WERI-Rb-1 (cell line): Measurements from ENCODE around the gene METTL4.

Experiments
- DNase-seq: peaks from one replicate; pipeline ENCODE4 v3.0.0-alpha.2; 2020
- H3K27ac ChIP-seq: fragments of 250-450 bp; sonication (Bioruptor Pico); 2 replicates; pipeline ENCODE4 v1.5.1; 2020; ENCODE audit warnings: mild to moderate bottlenecking, moderate library complexity
- H3K27me3 ChIP-seq: fragments of 250-450 bp; sonication (Bioruptor Pico); 2 replicates; pipeline ENCODE4 v1.5.1; 2021; ENCODE audit warnings: mild to moderate bottlenecking, low read depth, moderate library complexity; ENCODE audit not compliant: insufficient read depth, severe bottlenecking
- H3K36me3 ChIP-seq: fragments of 250-450 bp; sonication (Bioruptor Pico); 2 replicates; pipeline ENCODE4 v1.5.1; 2020; ENCODE audit warnings: mild to moderate bottlenecking, moderate library complexity
- H3K4me3 ChIP-seq: 2 replicates; pipeline ENCODE4 v1.5.1; 2011; ENCODE audit warnings: low read depth, mild to moderate bottlenecking, control low read depth, low read length
- H3K9me3 ChIP-seq: fragments of 250-450 bp; sonication (Bioruptor Pico); 2 replicates; pipeline ENCODE4 v1.5.1; 2021; ENCODE audit warnings: mild to moderate bottlenecking, moderate library complexity; ENCODE audit not compliant: severe bottlenecking
- TF ChIP-seq, protein P1 (sequence below): IDR thresholded peaks from 2 replicates; pipeline ENCODE4 v1.5.1; 2011; ENCODE audit warnings: low read depth, mild to moderate bottlenecking, control low read depth, inconsistent platforms, low read length

METTL4 gene

DNA sequence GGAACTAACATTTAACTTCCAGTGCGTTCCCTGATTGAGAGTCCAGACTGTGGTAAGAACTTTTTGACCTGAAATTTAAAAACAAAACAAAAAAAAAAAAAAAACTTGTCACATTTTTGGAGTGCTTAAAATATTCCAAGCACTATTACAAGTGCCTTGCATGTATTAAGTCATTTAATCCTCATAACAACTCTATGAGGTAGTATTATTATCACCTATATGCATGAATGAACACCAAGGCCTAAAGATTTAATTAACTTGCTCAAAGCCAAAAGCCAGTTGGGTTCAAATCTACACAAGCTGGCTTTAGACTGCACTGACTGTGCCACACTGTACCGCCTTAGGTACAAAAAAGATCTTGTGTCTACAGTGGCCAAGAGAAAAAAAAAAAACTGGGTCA lies 35.2 kb downstream of the METTL4 start:
- Histone ChIP-seq H3K4me3 (no peak overlapping the region), H3K9me3 (no peaks in the 10 kb centered on the region), H3K27me3 (no peaks in the 10 kb centered on the region), H3K27ac (no peak overlapping the region), H3K36me3 (no peaks in the 10 kb centered on the region)
- TF ChIP-seq, protein P1, sequence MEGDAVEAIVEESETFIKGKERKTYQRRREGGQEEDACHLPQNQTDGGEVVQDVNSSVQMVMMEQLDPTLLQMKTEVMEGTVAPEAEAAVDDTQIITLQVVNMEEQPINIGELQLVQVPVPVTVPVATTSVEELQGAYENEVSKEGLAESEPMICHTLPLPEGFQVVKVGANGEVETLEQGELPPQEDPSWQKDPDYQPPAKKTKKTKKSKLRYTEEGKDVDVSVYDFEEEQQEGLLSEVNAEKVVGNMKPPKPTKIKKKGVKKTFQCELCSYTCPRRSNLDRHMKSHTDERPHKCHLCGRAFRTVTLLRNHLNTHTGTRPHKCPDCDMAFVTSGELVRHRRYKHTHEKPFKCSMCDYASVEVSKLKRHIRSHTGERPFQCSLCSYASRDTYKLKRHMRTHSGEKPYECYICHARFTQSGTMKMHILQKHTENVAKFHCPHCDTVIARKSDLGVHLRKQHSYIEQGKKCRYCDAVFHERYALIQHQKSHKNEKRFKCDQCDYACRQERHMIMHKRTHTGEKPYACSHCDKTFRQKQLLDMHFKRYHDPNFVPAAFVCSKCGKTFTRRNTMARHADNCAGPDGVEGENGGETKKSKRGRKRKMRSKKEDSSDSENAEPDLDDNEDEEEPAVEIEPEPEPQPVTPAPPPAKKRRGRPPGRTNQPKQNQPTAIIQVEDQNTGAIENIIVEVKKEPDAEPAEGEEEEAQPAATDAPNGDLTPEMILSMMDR = no peak
- DNase-seq = no peak

DNA sequence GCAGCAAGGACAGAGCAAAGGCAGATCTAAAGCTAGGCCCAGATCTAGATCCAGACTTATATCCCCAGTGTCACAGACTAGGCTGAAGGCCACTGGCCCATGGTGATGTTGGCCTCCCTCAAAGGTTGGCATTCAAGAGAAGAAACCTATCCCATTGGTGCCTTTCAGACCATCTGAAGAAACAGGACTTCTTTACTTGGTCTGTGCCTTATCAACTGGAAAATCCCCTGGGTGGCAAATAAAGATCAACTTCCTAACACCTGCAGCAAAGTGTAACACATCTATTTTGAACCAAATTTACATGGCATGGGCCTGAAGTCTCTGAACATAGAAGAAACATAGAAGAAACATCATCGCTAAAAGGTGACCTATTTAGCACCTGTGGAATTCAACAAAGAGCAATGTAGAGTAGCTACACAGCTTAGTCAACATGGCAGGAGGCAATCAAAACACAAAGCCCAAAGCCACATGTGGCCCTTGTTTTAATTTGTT lies 35.8 kb downstream of the METTL4 start:
- TF ChIP-seq, protein P1 = no peak
- Histone ChIP-seq H3K27ac (no peak overlapping the region), H3K27me3 (no peaks in the 10 kb centered on the region), H3K4me3 (no peak overlapping the region), H3K9me3 (no peaks in the 10 kb centered on the region), H3K36me3 (no peaks in the 10 kb centered on the region)
- DNase-seq = no peak

DNA sequence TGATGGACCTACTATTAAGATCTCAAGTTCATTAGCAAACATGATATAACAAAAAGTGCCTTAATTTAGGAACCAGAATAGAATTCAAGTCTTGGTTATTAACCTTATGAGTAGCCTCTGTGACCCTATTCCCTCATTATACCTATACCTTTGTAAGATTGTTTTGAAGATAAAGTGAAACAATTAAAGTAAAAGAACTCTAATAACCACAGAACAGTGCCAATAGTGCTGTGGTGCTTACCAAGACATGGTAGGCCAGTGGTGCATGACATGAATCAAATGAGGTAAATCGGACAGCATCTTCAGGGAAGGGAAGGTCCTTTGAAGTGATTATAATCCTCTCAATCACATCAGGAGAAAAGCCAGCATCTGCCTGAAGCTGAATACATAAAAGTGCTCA lies 36.4 kb downstream of the METTL4 start:
- Histone ChIP-seq H3K36me3 (no peaks in the 10 kb centered on the region), H3K27me3 (no peaks in the 10 kb centered on the region), H3K4me3 (no peak overlapping the region), H3K9me3 (no peaks in the 10 kb centered on the region), H3K27ac (no peak overlapping the region)
- TF ChIP-seq, protein P1 = no peak
- no peak for DNase-seq

DNA sequence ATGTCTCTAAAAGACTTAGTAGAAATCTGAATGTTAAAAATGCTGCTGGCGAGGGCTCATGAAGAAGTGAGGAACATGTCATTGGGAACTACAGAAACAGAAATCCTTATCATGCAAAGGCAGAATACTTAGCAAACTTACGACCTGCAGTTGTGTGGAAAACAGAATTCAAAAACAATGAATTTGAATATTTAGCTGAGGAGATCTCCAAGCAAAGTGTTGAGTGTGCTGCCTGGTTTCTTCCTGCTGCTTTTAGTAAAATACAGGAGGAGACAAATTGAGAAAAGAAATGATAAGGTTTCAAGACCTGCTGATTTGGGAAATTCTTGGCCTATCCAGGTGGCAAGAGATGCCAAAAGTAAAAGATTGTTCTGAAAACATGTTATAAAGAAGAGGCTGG lies 38.5 kb downstream of the METTL4 start:
- Histone ChIP-seq H3K27ac (no peak overlapping the region), H3K27me3 (no peaks in the 10 kb centered on the region), H3K4me3 (no peak overlapping the region), H3K36me3 (no peaks in the 10 kb centered on the region), H3K9me3 (no peaks in the 10 kb centered on the region)
- DNase-seq = no peak
- TF ChIP-seq, protein P1 = no peak

DNA sequence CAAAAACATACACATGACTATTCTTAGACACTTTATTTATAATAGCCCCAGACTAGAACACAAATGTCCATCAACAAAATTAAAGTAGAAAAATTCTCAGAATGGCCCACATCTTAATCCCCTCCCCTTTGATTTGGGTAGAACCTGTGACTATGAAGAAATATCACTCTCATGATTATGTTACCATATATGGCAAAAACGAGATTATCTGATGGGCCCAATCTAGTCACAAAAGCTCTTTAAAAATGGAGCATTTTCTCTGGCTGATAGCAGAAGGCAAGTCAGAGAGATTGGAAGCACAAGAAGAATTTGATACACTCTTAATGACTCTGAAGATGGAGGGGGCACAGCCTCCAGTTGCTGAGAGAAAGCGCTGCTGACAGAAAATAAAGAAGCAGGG lies 39.6 kb downstream of the METTL4 start:
- no peak for DNase-seq
- no peak overlapping the region for H3K27ac ChIP-seq
- H3K9me3 ChIP-seq = no peaks in the 10 kb centered on the region
- TF ChIP-seq, protein P1 = no peak
- H3K27me3 ChIP-seq = no peaks in the 10 kb centered on the region
- no peak overlapping the region for H3K4me3 ChIP-seq
- H3K36me3 ChIP-seq = no peaks in the 10 kb centered on the region

DNA sequence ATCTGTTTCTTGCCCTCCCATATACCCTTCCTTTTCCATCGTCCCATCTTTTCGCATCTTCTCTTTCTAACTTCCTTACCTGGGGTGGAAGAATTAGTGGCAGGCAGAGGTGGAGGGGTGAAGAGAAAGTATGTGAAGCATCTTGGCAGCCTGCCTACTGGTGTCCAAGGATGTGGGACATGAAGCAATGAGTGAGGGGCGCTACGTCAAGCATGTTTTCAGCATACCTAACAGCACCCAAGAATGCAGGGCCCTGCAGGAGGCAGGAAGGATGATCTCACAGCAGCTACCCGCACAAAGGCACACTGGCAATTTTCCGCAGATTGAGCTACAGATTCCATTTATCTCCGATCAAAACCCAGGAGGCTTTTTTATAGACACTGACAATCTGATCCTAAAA lies 42.2 kb downstream of the METTL4 start:
- Histone ChIP-seq H3K27me3 (no peaks in the 10 kb centered on the region), H3K36me3 (no peaks in the 10 kb centered on the region), H3K4me3 (no peak overlapping the region), H3K9me3 (no peaks in the 10 kb centered on the region), H3K27ac (no peak overlapping the region)
- DNase-seq = no peak
- TF ChIP-seq, protein P1 = no peak
